H1 (cell line): Measurements from ENCODE around the gene NBPF6. TPM values are rescaled to one million over a fixed set of nuclear protein-coding genes. Genes with fewer than 3 reads are reported as not detected.
"Not testable (repeated sequence)": the region's sequence is repeated elsewhere in the genome, so short reads cannot be mapped to it uniquely, and the experiment has no call there.

Experiments used
- CTCF ChIA-PET: fragments of 300-600 bp; sonication (Branson Sonifier 250); formaldehyde crosslinking; loops from one replicate; lab custom pipeline; 2021; ENCODE audit not compliant: partially characterized antibody; lab: Charles Lee
- POLR2A ChIA-PET: fragments of 300-600 bp; sonication (Branson Sonifier 250); formaldehyde crosslinking; loops from one replicate; lab custom pipeline; 2021; ENCODE audit warnings: inconsistent platforms; ENCODE audit not compliant: partially characterized antibody; lab: Charles Lee
- DNase-seq, 2 experiments: peaks; one replicate each; pipeline versions ENCODE4 v3.0.0 to v3.0.0-alpha.2; 2010 to 2022; ENCODE audit warnings: low spot score in 2 of 2, low read depth in 1 of 2, mixed read lengths in 1 of 2
- FAIRE-seq: peaks from 2 replicates; lab custom pipeline; 2011; peaks lifted over from hg19 to GRCh38; lab: Jason Lieb, UNC
- H2AFZ ChIP-seq: 2 replicates; pipeline ENCODE4 v1.8.1; 2012; ENCODE audit warnings: low read length, inconsistent platforms
- H2AK5ac ChIP-seq: 2 replicates; pipeline ENCODE4 v1.6.1; 2013; ENCODE audit warnings: low read depth, low read length
- H2BK120ac ChIP-seq: replicated peaks from 2 replicates; pipeline ENCODE3; 2013; ENCODE audit warnings: low read depth, low read length, inconsistent platforms
- H2BK12ac ChIP-seq: 2 replicates; pipeline ENCODE4 v1.6.1; 2013; ENCODE audit warnings: low read depth, low read length
- H2BK15ac ChIP-seq: 2 replicates; pipeline ENCODE4 v1.6.1; 2013; ENCODE audit warnings: low read length
- H2BK20ac ChIP-seq: 2 replicates; pipeline ENCODE4 v1.6.1; 2013; ENCODE audit warnings: low read length
- H2BK5ac ChIP-seq: 2 replicates; pipeline ENCODE4 v1.6.1; 2013; ENCODE audit warnings: low read depth, low read length
- H3K14ac ChIP-seq: 2 replicates; pipeline ENCODE4 v1.6.1; 2013; ENCODE audit warnings: inconsistent platforms; ENCODE audit not compliant: insufficient read length
- H3K18ac ChIP-seq: 2 replicates; pipeline ENCODE4 v1.6.1; 2013; ENCODE audit warnings: low read length; ENCODE audit errors: extremely low read depth
- H3K23ac ChIP-seq: 2 replicates; pipeline ENCODE4 v1.6.1; 2013; ENCODE audit warnings: inconsistent platforms; ENCODE audit not compliant: insufficient read length
- H3K23me2 ChIP-seq: 2 replicates; pipeline ENCODE4 v1.6.1; 2013; ENCODE audit warnings: low read depth, low read length
- H3K27ac ChIP-seq: 2 replicates; pipeline ENCODE4 v1.6.1; 2011; ENCODE audit warnings: low read depth, low read length, inconsistent platforms
- H3K27me3 ChIP-seq, 4 experiments: replicated peaks in 1 of 4; 1 replicate in 1 of 4; 2 replicates in 3 of 4; pipeline versions ENCODE4 v1.6.1 to v1.8.1; 2011 to 2013; ENCODE audit warnings: low read length in 3 of 4, mild to moderate bottlenecking in 3 of 4, inconsistent platforms in 2 of 4, mixed read lengths in 2 of 4, moderate library complexity in 1 of 4; ENCODE audit not compliant: control insufficient read depth in 3 of 4, insufficient read depth in 3 of 4; ENCODE audit errors: extremely low read depth in 1 of 4
- H3K36me3 ChIP-seq, 4 experiments: 2 replicates each; pipeline versions ENCODE4 v1.6.1 to v1.8.1; 2011 to 2013; ENCODE audit warnings: mild to moderate bottlenecking in 4 of 4, low read length in 3 of 4, moderate library complexity in 2 of 4, control low read depth in 1 of 4, inconsistent platforms in 1 of 4; ENCODE audit not compliant: insufficient read depth in 4 of 4, control insufficient read depth in 2 of 4
- H3K4ac ChIP-seq: replicated peaks from 2 replicates; pipeline ENCODE3; 2013; ENCODE audit warnings: low read length, low read depth, mixed read lengths, inconsistent platforms; ENCODE audit not compliant: insufficient read length
- H3K4me1 ChIP-seq, 4 experiments: replicated peaks in 1 of 4; 1 replicate in 1 of 4; 2 replicates in 3 of 4; pipeline versions ENCODE4 v1.6.1 to v1.8.1; 2011 to 2013; ENCODE audit warnings: low read length in 3 of 4, inconsistent platforms in 2 of 4, mixed read lengths in 1 of 4; ENCODE audit not compliant: insufficient read depth in 4 of 4, control insufficient read depth in 3 of 4
- H3K4me2 ChIP-seq, 2 experiments: 2 replicates each; pipeline versions ENCODE4 v1.6.1 to v1.8.1; 2011 to 2013; ENCODE audit warnings: low read depth in 2 of 2, low read length in 2 of 2, control low read depth in 1 of 2, inconsistent platforms in 1 of 2, mild to moderate bottlenecking in 1 of 2; ENCODE audit not compliant: insufficient read depth in 1 of 2
- H3K4me3 ChIP-seq, 4 experiments: fragments of 200-600, 300-600 bp in 1 of 4; sonication (generic), shearing (Covaris generic), sonication (Bioruptor Twin) in 1 of 4; 2 replicates each; pipeline versions ENCODE4 v1.5.1 to v1.8.1; 2011 to 2016; ENCODE audit warnings: low read length in 4 of 4, low read depth in 3 of 4, control low read depth in 2 of 4, inconsistent platforms in 2 of 4, mild to moderate bottlenecking in 2 of 4, mixed read lengths in 1 of 4, moderate library complexity in 1 of 4; ENCODE audit not compliant: insufficient read depth in 2 of 4; ENCODE audit errors: extremely low read depth in 1 of 4
- H3K56ac ChIP-seq: replicated peaks from 2 replicates; pipeline ENCODE3; 2013; ENCODE audit warnings: low read depth, mild to moderate bottlenecking, mixed read lengths, low read length, inconsistent platforms; ENCODE audit not compliant: insufficient read length
- H3K79me1 ChIP-seq: 2 replicates; pipeline ENCODE4 v1.6.1; 2013; ENCODE audit warnings: low read depth, low read length, control low read depth
- H3K79me2 ChIP-seq, 2 experiments: 2 replicates each; pipeline versions ENCODE4 v1.6.1 to v1.8.1; 2012 to 2013; ENCODE audit warnings: low read length in 2 of 2, mild to moderate bottlenecking in 2 of 2, inconsistent platforms in 1 of 2; ENCODE audit not compliant: insufficient read depth in 2 of 2, control insufficient read depth in 1 of 2
- H3K9ac ChIP-seq, 4 experiments: replicated peaks in 1 of 4; 1 replicate in 1 of 4; 2 replicates in 3 of 4; pipeline versions ENCODE4 v1.6.1 to v1.8.1; 2011 to 2013; ENCODE audit warnings: low read depth in 3 of 4, low read length in 3 of 4, control low read depth in 2 of 4, mild to moderate bottlenecking in 2 of 4, moderate library complexity in 2 of 4, inconsistent platforms in 1 of 4; ENCODE audit errors: extremely low read depth in 1 of 4
- H3K9me3 ChIP-seq, 2 experiments: 2 replicates each; pipeline versions ENCODE4 v1.6.1 to v1.8.1; 2012 to 2013; ENCODE audit warnings: mild to moderate bottlenecking in 2 of 2, moderate library complexity in 2 of 2, control low read depth in 1 of 2, inconsistent platforms in 1 of 2, low read depth in 1 of 2, low read length in 1 of 2, mixed read lengths in 1 of 2; ENCODE audit not compliant: insufficient read depth in 2 of 2
- H4K20me1 ChIP-seq, 2 experiments: replicated peaks in 1 of 2; 2 replicates each; pipeline versions ENCODE3 to v1.8.1; 2011 to 2013; ENCODE audit warnings: inconsistent platforms in 2 of 2, low read length in 2 of 2, mild to moderate bottlenecking in 1 of 2; ENCODE audit not compliant: insufficient read depth in 2 of 2, control insufficient read depth in 1 of 2
- H4K5ac ChIP-seq: 2 replicates; pipeline ENCODE4 v1.6.1; 2013; ENCODE audit warnings: low read length, low read depth, mixed read lengths, inconsistent platforms; ENCODE audit not compliant: insufficient read length
- H4K8ac ChIP-seq: 2 replicates; pipeline ENCODE4 v1.8.0; 2013; ENCODE audit warnings: mild to moderate bottlenecking, moderate library complexity, low read length, inconsistent platforms; ENCODE audit not compliant: insufficient read depth; ENCODE audit errors: extremely low read depth
- H4K91ac ChIP-seq: replicated peaks from 2 replicates; pipeline ENCODE3; 2013; ENCODE audit warnings: low read length, mixed read lengths, inconsistent platforms; ENCODE audit not compliant: insufficient read length
- WGBS, 2 experiments: shearing (Covaris generic) in 1 of 2; methylation state at CpG; one replicate each; pipeline versions ENCODE4 v1.1.6 to v1.1.7; 2013 to 2015; ENCODE audit warnings: low lambda C conversion rate in 2 of 2, mixed read lengths in 2 of 2, inconsistent platforms in 1 of 2, low coverage in 1 of 2, missing lambda C conversion rate in 1 of 2; ENCODE audit not compliant: insufficient replicate concordance in 2 of 2, insufficient coverage in 1 of 2, insufficient read length in 1 of 2; ENCODE audit errors: extremely low coverage in 1 of 2, missing lambda C conversion rate in 1 of 2; 5-methylcytosine and 5-hydroxymethylcytosine counted together
- polyA plus RNA-seq, 7 experiments: library from polyadenylated mRNA; depleted of rRNA in 3 of 7; stranded (reverse) in 5 of 7; unstranded in 2 of 7; fragments of >200 nt in 5 of 7; fragments of 200-250 nt in 2 of 7; gene quantifications; 1 replicate in 5 of 7; 2 replicates in 1 of 7; 4 replicates in 1 of 7; pipeline versions ENCODE4 v1.2.1 to v1.2.3, GENCODE V29; 2011 to 2013; ENCODE audit warnings: missing spikeins in 2 of 7, mixed read lengths in 2 of 7
- total RNA-seq: library from RNA; stranded (reverse); fragmentation: NEBNext Ultra II Directional; extraction: Animal tissue kit (Norgen Biotek cat#: 25700); gene quantifications from 2 replicates; pipeline ENCODE4 v1.2.1, GENCODE V29; 2021

Gene NBPF6
- total and polyA plus RNA-seq, 2 of the 8 experiments (the other 6 are each of a cell fraction or from before 2014, with no cell fraction given), result not detected

DNA sequence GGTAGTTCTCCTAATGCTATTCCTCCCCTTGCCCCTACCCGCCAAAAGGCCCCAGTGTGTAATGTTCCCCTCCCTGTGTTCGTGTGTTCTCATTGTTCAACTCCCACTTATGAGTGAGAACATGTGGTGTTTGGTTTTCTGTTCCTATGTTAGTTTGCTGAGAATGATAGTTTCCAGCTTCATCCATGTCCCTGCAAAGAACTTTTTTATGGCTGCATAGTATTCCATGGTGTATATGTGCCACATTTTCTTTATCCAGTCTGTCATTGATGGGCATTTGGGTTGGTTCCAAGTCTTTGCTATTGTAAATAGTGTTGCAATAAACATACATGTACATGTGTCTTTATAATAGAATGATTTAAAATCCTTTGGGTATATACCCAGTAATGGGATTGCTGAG lies 63.8 kb downstream of the NBPF6 start:
- H3K27me3 ChIP-seq, H2BK20ac ChIP-seq, H3K79me1 ChIP-seq, H2BK12ac ChIP-seq, H4K5ac ChIP-seq, H3K9ac ChIP-seq, H4K20me1 ChIP-seq, H3K56ac ChIP-seq, POLR2A ChIA-PET, H3K36me3 ChIP-seq, H3K79me2 ChIP-seq, H3K23ac ChIP-seq, H3K18ac ChIP-seq, H2BK15ac ChIP-seq, H3K4ac ChIP-seq, H2AK5ac ChIP-seq, H3K23me2 ChIP-seq, H3K4me2 ChIP-seq, H3K4me1 ChIP-seq, H2BK120ac ChIP-seq, H4K91ac ChIP-seq, DNase-seq, FAIRE-seq, H2AFZ ChIP-seq, H3K27ac ChIP-seq, H2BK5ac ChIP-seq, H3K14ac ChIP-seq, H3K4me3 ChIP-seq, H4K8ac ChIP-seq: not testable (repeated sequence)
- H3K9me3 ChIP-seq, result 0 out of 4 replicates have a peak, but pooled peaks cover 0 to 10% of the 10 kb centered on the region in 2 experiments
- WGBS, 2 experiments, result 92% methylated on average over 2 of the region's 2 CpGs; no CpG with 5 or more reads in 1 of the 2 experiments
- CTCF ChIA-PET, result interaction anchor here (0.7 to 8.5 kb wide), 2 partner anchors 48 to 56 kb away, joined by 3 to 127 read pairs; partner anchors contain the start of gene EEIG2

DNA sequence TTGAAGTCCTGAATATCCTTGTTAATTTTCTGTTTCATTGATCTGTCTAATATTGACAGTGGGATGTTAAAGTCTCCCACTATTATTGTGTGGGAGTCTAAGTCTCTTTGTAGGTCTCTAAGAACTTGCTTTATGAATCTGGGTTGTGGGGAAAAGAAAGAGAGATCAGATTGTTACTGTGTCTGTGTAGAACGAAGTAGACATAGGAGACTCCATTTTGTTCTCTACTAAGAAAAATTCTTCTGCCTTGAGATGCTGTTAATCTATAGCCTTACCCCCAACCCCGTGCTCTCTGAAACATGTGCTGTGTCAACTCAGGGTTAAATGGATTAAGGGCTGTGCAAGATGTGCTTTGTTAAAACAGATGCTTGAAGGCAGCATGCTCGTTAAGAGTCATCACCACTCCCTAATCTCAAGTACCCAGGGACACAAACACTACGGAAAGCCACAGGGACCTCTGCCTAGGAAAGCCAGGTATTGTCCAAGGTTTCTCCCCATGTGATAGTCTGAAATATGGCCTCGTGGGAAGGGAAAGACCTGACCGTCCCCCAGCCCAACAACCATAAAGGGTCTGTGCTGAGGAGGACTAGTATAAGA lies 67.3 kb downstream of the NBPF6 start:
- H3K4me3 ChIP-seq, H3K18ac ChIP-seq, H2BK12ac ChIP-seq, POLR2A ChIA-PET, H3K23ac ChIP-seq, DNase-seq, H3K56ac ChIP-seq, H2AK5ac ChIP-seq, H3K4ac ChIP-seq, H3K27me3 ChIP-seq, H3K9ac ChIP-seq, H2AFZ ChIP-seq, H2BK120ac ChIP-seq, H3K36me3 ChIP-seq, H3K14ac ChIP-seq, H2BK5ac ChIP-seq, H3K9me3 ChIP-seq, H3K4me1 ChIP-seq, H3K23me2 ChIP-seq, H3K79me2 ChIP-seq, H3K4me2 ChIP-seq, H4K91ac ChIP-seq, FAIRE-seq, H2BK15ac ChIP-seq, H4K8ac ChIP-seq, H3K27ac ChIP-seq, H4K20me1 ChIP-seq, H2BK20ac ChIP-seq, H3K79me1 ChIP-seq, H4K5ac ChIP-seq: not testable (repeated sequence)
- 86% methylated on average over 6 of the region's 6 CpGs; no CpG with 5 or more reads in 1 of the 2 experiments for WGBS, 2 experiments
- CTCF ChIA-PET, result interaction anchor here (8.5 kb wide), 1 partner anchor 45 kb away, joined by 127 read pairs; the partner anchor contains the start of gene EEIG2
